A549 (cell line): Measurements from ENCODE around the gene ARL3. TPM values are rescaled to one million over a fixed set of nuclear protein-coding genes. Genes with fewer than 3 reads are reported as not detected.
A peak's percentile ranks its signal among the peaks of the same experiment; 100 is the strongest.
"Not testable (repeated sequence)": the region's sequence is repeated elsewhere in the genome, so short reads cannot be mapped to it uniquely, and the experiment has no call there.

Experiments
- ATAC-seq, 2 experiments: fragments of 200-7000 bp in 1 of 2; fragments of >200 bp in 1 of 2; cut with Nextera tagmentation in 1 of 2; cut with Tn5 transposase in 1 of 2; 3 replicates each; pipeline versions ENCODE4 v1.8.0 to v1.9.1; 2018 to 2020; ENCODE audit warnings: mild to moderate bottlenecking in 1 of 2, moderate library complexity in 1 of 2
- CTCF ChIA-PET: fragments of 300-600 bp; sonication (Branson Sonifier 250); formaldehyde crosslinking; extraction: SDS; loops from one replicate; lab custom pipeline; 2021; ENCODE audit warnings: antibody characterized with exemption, inconsistent platforms; lab: Yijun Ruan, JAX
- POLR2A ChIA-PET: fragments of 350-600 bp; formaldehyde crosslinking; extraction: SDS; loops from one replicate; lab custom pipeline; 2021; ENCODE audit warnings: antibody characterized with exemption, inconsistent platforms; lab: Yijun Ruan, JAX
- DNase-seq, 2 experiments: peaks; one replicate each; pipeline versions ENCODE4 v3.0.0 to v3.0.0-alpha.2; 2011 to 2016; ENCODE audit warnings: low read depth in 1 of 2, low spot score in 1 of 2
- FAIRE-seq: peaks from 2 replicates; lab custom pipeline; 2011; peaks lifted over from hg19 to GRCh38; lab: Jason Lieb, UNC
- H3K27ac ChIP-seq, 2 experiments: fragments of >200 bp; sonication (Bioruptor Twin); formaldehyde crosslinking; 3 replicates each; pipeline ENCODE4 v1.5.1; 2016 to 2017
- H3K4me1 ChIP-seq: fragments of >200 bp; sonication (Bioruptor Twin); formaldehyde crosslinking; 3 replicates; pipeline ENCODE4 v1.6.1; 2016
- H3K4me2 ChIP-seq: fragments of >200 bp; sonication (Bioruptor Twin); formaldehyde crosslinking; 3 replicates; pipeline ENCODE4 v1.6.1; 2016
- H3K4me3 ChIP-seq: fragments of >200 bp; sonication (Bioruptor Twin); formaldehyde crosslinking; 3 replicates; pipeline ENCODE4 v1.5.1; 2016
- H3K9me3 ChIP-seq: fragments of >200 bp; sonication (Bioruptor Twin); formaldehyde crosslinking; 3 replicates; pipeline ENCODE4 v1.6.1; 2016
- ATOH8 ChIP-seq: fragments of 250-450 bp; sonication (Bioruptor Pico); IDR thresholded peaks from 2 replicates; pipeline ENCODE4 v1.5.0; 2020; ENCODE audit warnings: low read depth, mild to moderate bottlenecking, moderate library complexity
- BHLHE40 ChIP-seq: IDR thresholded peaks from 2 replicates; pipeline ENCODE4 v1.6.1; 2012; ENCODE audit warnings: low read depth, low read length, inconsistent platforms
- CBX2 ChIP-seq: fragments of 200-600 bp; sonication (generic); IDR thresholded peaks from 2 replicates; pipeline ENCODE4 v1.6.1; 2016; ENCODE audit warnings: low read depth, mild to moderate bottlenecking, borderline replicate concordance
- CHD2 ChIP-seq: fragments of 150-350 bp; IDR thresholded peaks from 2 replicates; pipeline ENCODE4 v1.6.1; 2014; ENCODE audit warnings: low read length; ENCODE audit not compliant: partially characterized antibody
- HDAC2 ChIP-seq: fragments of 200-600 bp; sonication (generic); IDR thresholded peaks from 2 replicates; pipeline ENCODE4 v1.6.1; 2016
- HES2 ChIP-seq: fragments of >200 bp; sonication (Bioruptor Twin); formaldehyde crosslinking; IDR thresholded peaks from 2 replicates; pipeline ENCODE4 v1.6.1; 2016
- HEYL ChIP-seq: fragments of 250-450 bp; sonication (Bioruptor Pico); IDR thresholded peaks from 2 replicates; pipeline ENCODE4 v1.8.0; 2021; ENCODE audit warnings: mild to moderate bottlenecking, moderate library complexity
- HOXB13 ChIP-seq: fragments of 250-450 bp; sonication (Bioruptor Pico); IDR thresholded peaks from 2 replicates; pipeline ENCODE4 v1.5.0; 2020; ENCODE audit warnings: low read depth, mild to moderate bottlenecking, moderate library complexity
- MAFK ChIP-seq: fragments of 450-650 bp; IDR thresholded peaks from 2 replicates; pipeline ENCODE4 v1.6.1; 2014; ENCODE audit not compliant: partially characterized antibody
- MAX ChIP-seq: IDR thresholded peaks from 2 replicates; pipeline ENCODE4 v1.6.1; 2012
- MYC ChIP-seq: IDR thresholded peaks from 2 replicates; pipeline ENCODE4 v1.6.1; 2012; ENCODE audit warnings: mild to moderate bottlenecking, inconsistent platforms, low read length, improper control_type of control experiment, borderline replicate concordance
- NPAS2 ChIP-seq: fragments of 250-450 bp; sonication (Bioruptor Pico); IDR thresholded peaks from 2 replicates; pipeline ENCODE4 v1.8.0; 2022; ENCODE audit warnings: mild to moderate bottlenecking, moderate library complexity, borderline replicate concordance
- PHF8 ChIP-seq: fragments of 200-600 bp; sonication (generic); IDR thresholded peaks from 2 replicates; pipeline ENCODE4 v1.6.1; 2016; ENCODE audit warnings: low read depth, mild to moderate bottlenecking, antibody characterized with exemption, moderate library complexity, borderline replicate concordance
- POLR2AphosphoS2 ChIP-seq: conservative IDR thresholded peaks from 2 replicates; pipeline ENCODE4 v1.6.1; 2012; ENCODE audit warnings: low read length, improper control_type of control experiment, inconsistent platforms
- RAD21 ChIP-seq, 2 experiments: fragments of >200 bp in 1 of 2; sonication (Bioruptor Twin) in 1 of 2; formaldehyde crosslinking in 1 of 2; IDR thresholded peaks in 1 of 2; conservative IDR thresholded peaks in 1 of 2; 2 replicates in 1 of 2; 3 replicates in 1 of 2; pipeline ENCODE4 v1.6.1; 2012 to 2018; ENCODE audit warnings: inconsistent platforms in 1 of 2
- REST ChIP-seq: fragments of 200-600 bp; sonication (generic); IDR thresholded peaks from 2 replicates; pipeline ENCODE4 v1.6.1; 2016; ENCODE audit warnings: antibody characterized with exemption, mild to moderate bottlenecking, moderate library complexity
- RNF2 ChIP-seq: fragments of 200-600 bp; sonication (generic); IDR thresholded peaks from 2 replicates; pipeline ENCODE4 v1.6.1; 2016; ENCODE audit warnings: low read depth, mild to moderate bottlenecking, antibody characterized with exemption, moderate library complexity, borderline replicate concordance
- SMC3 ChIP-seq: fragments of >200 bp; sonication (Bioruptor Twin); formaldehyde crosslinking; IDR thresholded peaks from 3 replicates; pipeline ENCODE4 v1.6.1; 2018; ENCODE audit warnings: inconsistent platforms
- WGBS: methylation state at CpG from one replicate; pipeline ENCODE4 v1.1.6; 2017; ENCODE audit errors: missing lambda C conversion rate; 5-methylcytosine and 5-hydroxymethylcytosine counted together
- polyA plus RNA-seq, 4 experiments: library from polyadenylated mRNA; depleted of rRNA in 3 of 4; stranded (reverse); fragments of >200 nt; fragmentation: RNase III in 1 of 4; extraction: RNeasy Plus Mini Kit Qiagen cat#74134 plus additional on column Dnase treatment in 1 of 4; gene quantifications; 2 replicates in 3 of 4; 3 replicates in 1 of 4; pipeline ENCODE4 v1.2.3, GENCODE V29; 2011 to 2017

ARL3 gene
- polyA plus RNA-seq, 2 of the 4 experiments (the other 2 are of a cell fraction): 20.2 to 21.3 TPM

GRCh38 chr10:102743078-102743587 lies 28.9 kb upstream of the ARL3 start:
- Histone ChIP-seq H3K4me3 (no peak overlapping the region), H3K9me3 (no peaks in the 10 kb centered on the region), H3K4me2 (peak overlapping the region; percentile 39), H3K4me1 (peaks cover 12% of the 10 kb centered on the region; the same call in 1 of the 3 replicates), H3K27ac (peak overlapping the region; percentile 65 to 82)
- ChIA-PET POLR2A (interaction anchor here (0.6 to 1.1 kb wide), 4 partner anchors 23 to 74 kb away, joined by 3 to 10 read pairs (median 6); partner anchors contain the start of genes ARL3 and SFXN2), CTCF (interaction anchor here (1.0 to 2.8 kb wide), 3 partner anchors 9 to 15 kb away, joined by 3 to 14 read pairs (median 5); no protein-coding TSS in a partner anchor)
- DNase-seq (no peak), ATAC-seq (peak in 1 of 2 experiments; percentile 1; a peak in 2 of 6 replicates), FAIRE-seq (no peak)
- TF ChIP-seq HES2 (no peak), RAD21 (conservative IDR thresholded peaks at IDR 0.05 in 1 of 2, IDR thresholded peaks at IDR 0.05 in 1 of 2) (no peak), ATOH8 (0 out of 2 replicates have a peak, but pooled peaks have one; percentile 33), HDAC2 (no peak), POLR2AphosphoS2 (no peak), HOXB13 (CRISPR knock-in tag) (0 out of 2 replicates have a peak, but pooled peaks have one; percentile 61)
- 38% methylated on average over 7 of the region's 7 CpGs for WGBS

- H3K4me2 ChIP-seq, H3K9me3 ChIP-seq, ATAC-seq, POLR2A ChIA-PET, H3K27ac ChIP-seq, DNase-seq, FAIRE-seq, H3K4me3 ChIP-seq: not testable (repeated sequence)
- 82% methylated on average over 5 of the region's 5 CpGs for WGBS
- peaks cover 12% of the 10 kb centered on the region; the same call in 1 of the 3 replicates for H3K4me1 ChIP-seq
- CTCF ChIA-PET: interaction anchor here (2.8 kb wide), 1 partner anchor 10 kb away, joined by 14 read pairs; no protein-coding TSS in a partner anchor
Measured at GRCh38 chr10:102742313-102742712, 28.1 kb upstream of the ARL3 start.

- CTCF ChIA-PET: interaction anchor here (0.7 to 1.0 kb wide), 3 partner anchors 23 to 160 kb away, joined by 4 read pairs; no protein-coding TSS in a partner anchor
- peaks cover 12% of the 10 kb centered on the region; the same call in 1 of the 3 replicates for H3K4me1 ChIP-seq
- FAIRE-seq (no peak), ATAC-seq (no peak), DNase-seq (no peak)
- H3K4me2 ChIP-seq: no peak overlapping the region
- WGBS: 83% methylated on average over 2 of the region's 2 CpGs
- TF ChIP-seq MAX (no peak), CBX2 (no peak), NPAS2 (CRISPR knock-in tag) (no peak), REST (no peak), MAFK (no peak), PHF8 (no peak), RNF2 (no peak), MYC (no peak), HEYL (CRISPR knock-in tag) (no peak), HES2 (no peak), BHLHE40 (no peak), SMC3 (no peak), CHD2 (no peak)
- no peaks in the 10 kb centered on the region for H3K9me3 ChIP-seq
- no peak overlapping the region for H3K27ac ChIP-seq
- no peak overlapping the region for H3K4me3 ChIP-seq
- POLR2A ChIA-PET: no interaction called here
Measured at GRCh38 chr10:102741726-102742237, 27.6 kb upstream of the ARL3 start.
